ENCODE measurements around the gene CFAP100.

Gene CFAP100

GRCh38 chr3:126370606-126371005 lies 24.1 kb upstream of the CFAP100 start:
- no peaks in the 10 kb centered on the region for H3K27me3 ChIP-seq

GRCh38 chr3:126371096-126371705 lies 23.5 kb upstream of the CFAP100 start:
- Histone ChIP-seq H3K4me1 (ENCODE audit: control insufficient read depth in 1 of 2, insufficient read depth in 1 of 2, low read depth in 1 of 2, low read length in 1 of 2) (no peaks in the 10 kb centered on the region), H3K4me3 (ENCODE audit: low read depth in 1 of 2, low read length in 1 of 2) (no peak overlapping the region), H3K27me3 (no peaks in the 10 kb centered on the region), H3K27ac (no peak overlapping the region), H3K9me3 (no peaks in the 10 kb centered on the region), H3K36me3 (no peaks in the 10 kb centered on the region)
- TF ChIP-seq, protein P1, sequence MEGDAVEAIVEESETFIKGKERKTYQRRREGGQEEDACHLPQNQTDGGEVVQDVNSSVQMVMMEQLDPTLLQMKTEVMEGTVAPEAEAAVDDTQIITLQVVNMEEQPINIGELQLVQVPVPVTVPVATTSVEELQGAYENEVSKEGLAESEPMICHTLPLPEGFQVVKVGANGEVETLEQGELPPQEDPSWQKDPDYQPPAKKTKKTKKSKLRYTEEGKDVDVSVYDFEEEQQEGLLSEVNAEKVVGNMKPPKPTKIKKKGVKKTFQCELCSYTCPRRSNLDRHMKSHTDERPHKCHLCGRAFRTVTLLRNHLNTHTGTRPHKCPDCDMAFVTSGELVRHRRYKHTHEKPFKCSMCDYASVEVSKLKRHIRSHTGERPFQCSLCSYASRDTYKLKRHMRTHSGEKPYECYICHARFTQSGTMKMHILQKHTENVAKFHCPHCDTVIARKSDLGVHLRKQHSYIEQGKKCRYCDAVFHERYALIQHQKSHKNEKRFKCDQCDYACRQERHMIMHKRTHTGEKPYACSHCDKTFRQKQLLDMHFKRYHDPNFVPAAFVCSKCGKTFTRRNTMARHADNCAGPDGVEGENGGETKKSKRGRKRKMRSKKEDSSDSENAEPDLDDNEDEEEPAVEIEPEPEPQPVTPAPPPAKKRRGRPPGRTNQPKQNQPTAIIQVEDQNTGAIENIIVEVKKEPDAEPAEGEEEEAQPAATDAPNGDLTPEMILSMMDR (IDR thresholded peaks at IDR 0.05), result no peak

More at GRCh38 chr3:126370606-126371005, 24.1 kb upstream of the CFAP100 start:
- no peak overlapping the region for H3K4me3 ChIP-seq (ENCODE audit: low read depth in 1 of 2, low read length in 1 of 2)
- TF ChIP-seq, protein P1 (IDR thresholded peaks at IDR 0.05), result no peak
- no peak overlapping the region for H3K27ac ChIP-seq
- H3K4me1 ChIP-seq (ENCODE audit: control insufficient read depth in 1 of 2, insufficient read depth in 1 of 2, low read depth in 1 of 2, low read length in 1 of 2), result no peaks in the 10 kb centered on the region
- H3K9me3 ChIP-seq, result no peaks in the 10 kb centered on the region
- no peaks in the 10 kb centered on the region for H3K36me3 ChIP-seq

- TF ChIP-seq, protein P1 (IDR thresholded peaks at IDR 0.05), result no peak
- H3K27me3 ChIP-seq, result no peaks in the 10 kb centered on the region
- H3K4me1 ChIP-seq (ENCODE audit: control insufficient read depth in 1 of 2, insufficient read depth in 1 of 2, low read depth in 1 of 2, low read length in 1 of 2), result no peaks in the 10 kb centered on the region
- no peaks in the 10 kb centered on the region for H3K36me3 ChIP-seq
- H3K4me3 ChIP-seq (ENCODE audit: low read depth in 1 of 2, low read length in 1 of 2), result no peak overlapping the region
- no peaks in the 10 kb centered on the region for H3K9me3 ChIP-seq
- H3K27ac ChIP-seq, result no peak overlapping the region
Measured at GRCh38 chr3:126372413-126373145, 22.1 kb upstream of the CFAP100 start.

GRCh38 chr3:126373146-126373613 lies 21.5 kb upstream of the CFAP100 start:
- Histone ChIP-seq H3K4me3 (ENCODE audit: low read depth in 1 of 2, low read length in 1 of 2) (no peak overlapping the region), H3K27me3 (no peaks in the 10 kb centered on the region), H3K27ac (no peak overlapping the region), H3K4me1 (ENCODE audit: control insufficient read depth in 1 of 2, insufficient read depth in 1 of 2, low read depth in 1 of 2, low read length in 1 of 2) (no peaks in the 10 kb centered on the region), H3K36me3 (no peaks in the 10 kb centered on the region), H3K9me3 (no peaks in the 10 kb centered on the region)
- TF ChIP-seq, protein P1 (IDR thresholded peaks at IDR 0.05), result no peak

GRCh38 chr3:126373682-126374601 lies 20.8 kb upstream of the CFAP100 start:
- H3K36me3 ChIP-seq, result no peaks in the 10 kb centered on the region
- H3K27ac ChIP-seq, result no peak overlapping the region
- H3K27me3 ChIP-seq, result no peaks in the 10 kb centered on the region
- no peaks in the 10 kb centered on the region for H3K4me1 ChIP-seq (ENCODE audit: control insufficient read depth in 1 of 2, insufficient read depth in 1 of 2, low read depth in 1 of 2, low read length in 1 of 2)
- H3K4me3 ChIP-seq (ENCODE audit: low read depth in 1 of 2, low read length in 1 of 2), result no peak overlapping the region
- TF ChIP-seq, protein P1 (IDR thresholded peaks at IDR 0.05), result no peak
- no peaks in the 10 kb centered on the region for H3K9me3 ChIP-seq
